Activated naive CD8-positive, alpha-beta T cell (primary cell): ENCODE data around the gene PPP1R14C.

Experiments
- H3K27ac Mint-ChIP-seq: one replicate; pipeline ENCODE4 v1.8.0; 2021; ENCODE audit warnings: mixed read lengths
- H3K27me3 Mint-ChIP-seq: one replicate; pipeline ENCODE4 v1.8.0; 2021; ENCODE audit warnings: mixed read lengths
- H3K36me3 Mint-ChIP-seq: one replicate; pipeline ENCODE4 v1.8.0; 2021; ENCODE audit warnings: mixed read lengths
- H3K4me1 Mint-ChIP-seq: one replicate; pipeline ENCODE4 v1.8.0; 2021; ENCODE audit warnings: low read depth, mixed read lengths
- H3K4me3 Mint-ChIP-seq: one replicate; pipeline ENCODE4 v1.8.0; 2021; ENCODE audit warnings: mild to moderate bottlenecking, mixed read lengths
- H3K9me3 Mint-ChIP-seq: one replicate; pipeline ENCODE4 v1.8.0; 2021; ENCODE audit warnings: low read depth, mixed read lengths

PPP1R14C gene

GRCh38 chr6:150276168-150276936 lies 133.5 kb downstream of the PPP1R14C start:
- Mint-ChIP-seq H3K27me3 (peaks cover 3% of the 10 kb centered on the region), H3K36me3 (no peaks in the 10 kb centered on the region), H3K4me3 (no peak overlapping the region), H3K4me1 (no peaks in the 10 kb centered on the region), H3K27ac (no peak overlapping the region), H3K9me3 (no peaks in the 10 kb centered on the region)

DNA sequence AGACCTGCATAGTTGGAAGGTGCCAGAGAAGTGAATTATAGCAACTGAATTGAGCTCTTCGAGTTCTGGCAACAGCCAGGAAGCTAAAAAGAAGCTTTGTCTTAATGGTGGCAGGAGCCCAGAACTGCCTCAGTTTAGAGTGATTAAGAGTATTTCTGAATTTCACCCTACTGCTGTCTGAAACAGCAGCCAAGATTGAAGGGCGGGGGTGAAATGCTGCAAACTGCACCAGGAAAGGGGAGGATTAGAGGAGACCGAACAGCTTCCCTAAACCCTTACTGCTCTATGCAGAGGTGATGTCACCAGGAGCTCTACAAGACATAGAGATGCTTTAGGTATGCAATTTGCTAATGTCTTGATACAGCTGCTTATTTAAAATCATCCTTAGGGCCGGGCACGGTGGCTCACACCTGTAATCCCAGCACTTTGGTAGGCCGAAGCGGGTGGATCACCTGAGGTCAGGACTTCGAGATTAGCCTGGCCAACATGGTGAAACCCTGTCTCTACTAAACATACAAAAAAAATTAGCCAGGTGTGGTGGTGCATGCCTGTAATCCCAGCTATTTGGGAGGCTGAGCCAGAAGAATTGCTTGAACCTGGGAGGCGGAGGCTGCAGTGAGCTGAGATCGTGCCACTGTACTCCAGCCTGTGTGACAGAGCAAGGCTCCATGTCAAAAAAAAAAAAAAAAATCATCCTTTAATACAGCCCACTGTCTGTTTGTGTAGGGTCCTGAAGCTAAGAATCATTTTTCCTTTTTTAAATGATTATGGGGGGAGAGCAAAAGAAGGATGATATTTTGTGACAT lies 134.3 kb downstream of the PPP1R14C start:
- Mint-ChIP-seq H3K9me3 (no peaks in the 10 kb centered on the region), H3K36me3 (no peaks in the 10 kb centered on the region), H3K27ac (no peak overlapping the region), H3K27me3 (peaks cover 3% of the 10 kb centered on the region), H3K4me1 (no peaks in the 10 kb centered on the region), H3K4me3 (no peak overlapping the region)

- H3K4me1 Mint-ChIP-seq, result no peaks in the 10 kb centered on the region
- no peaks in the 10 kb centered on the region for H3K9me3 Mint-ChIP-seq
- H3K4me3 Mint-ChIP-seq, result no peak overlapping the region
- no peak overlapping the region for H3K27ac Mint-ChIP-seq
- peaks cover 11% of the 10 kb centered on the region for H3K27me3 Mint-ChIP-seq
- H3K36me3 Mint-ChIP-seq, result no peaks in the 10 kb centered on the region
These were observed 136.7 kb downstream of the PPP1R14C start for GRCh38 chr6:150279533-150279932.

- Mint-ChIP-seq H3K9me3 (no peaks in the 10 kb centered on the region), H3K27ac (no peak overlapping the region), H3K36me3 (no peaks in the 10 kb centered on the region), H3K4me1 (no peaks in the 10 kb centered on the region), H3K27me3 (peaks cover 13% of the 10 kb centered on the region), H3K4me3 (no peak overlapping the region)
These were observed 137.9 kb downstream of the PPP1R14C start for GRCh38 chr6:150280703-150281102.

- Mint-ChIP-seq H3K4me1 (no peaks in the 10 kb centered on the region), H3K4me3 (no peak overlapping the region), H3K9me3 (no peaks in the 10 kb centered on the region), H3K36me3 (no peaks in the 10 kb centered on the region), H3K27me3 (peaks cover 17% of the 10 kb centered on the region), H3K27ac (no peak overlapping the region)
These were observed 138.9 kb downstream of the PPP1R14C start for GRCh38 chr6:150281767-150282166.

DNA sequence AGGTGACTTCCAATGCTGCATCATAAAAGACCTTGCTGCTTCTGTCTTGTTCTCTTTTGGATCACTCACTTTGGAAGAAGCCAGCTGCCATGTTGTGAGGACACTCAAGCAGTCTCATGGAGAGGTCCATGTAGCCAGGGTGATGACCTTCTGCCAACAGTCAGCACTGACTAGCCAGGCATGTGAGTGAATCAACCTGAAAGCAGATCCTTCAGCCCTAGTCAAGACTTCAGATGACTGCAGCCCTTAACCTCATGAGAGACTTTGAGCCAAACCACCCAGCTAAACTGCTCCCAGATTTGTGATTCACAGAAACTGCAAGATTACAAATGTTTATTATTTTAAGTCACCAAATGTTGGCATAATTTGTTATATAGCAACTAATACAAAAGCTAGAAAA lies 140.0 kb downstream of the PPP1R14C start:
- Mint-ChIP-seq H3K36me3 (no peaks in the 10 kb centered on the region), H3K27ac (no peak overlapping the region), H3K4me1 (no peaks in the 10 kb centered on the region), H3K27me3 (peaks cover 17% of the 10 kb centered on the region), H3K4me3 (no peak overlapping the region), H3K9me3 (no peaks in the 10 kb centered on the region)

- H3K27me3 Mint-ChIP-seq, result peaks cover 19% of the 10 kb centered on the region
- H3K9me3 Mint-ChIP-seq, result no peaks in the 10 kb centered on the region
- H3K4me3 Mint-ChIP-seq, result no peak overlapping the region
- H3K27ac Mint-ChIP-seq, result no peak overlapping the region
- no peaks in the 10 kb centered on the region for H3K36me3 Mint-ChIP-seq
- H3K4me1 Mint-ChIP-seq, result no peaks in the 10 kb centered on the region
These were observed 143.6 kb downstream of the PPP1R14C start for GRCh38 chr6:150286460-150286859.

DNA sequence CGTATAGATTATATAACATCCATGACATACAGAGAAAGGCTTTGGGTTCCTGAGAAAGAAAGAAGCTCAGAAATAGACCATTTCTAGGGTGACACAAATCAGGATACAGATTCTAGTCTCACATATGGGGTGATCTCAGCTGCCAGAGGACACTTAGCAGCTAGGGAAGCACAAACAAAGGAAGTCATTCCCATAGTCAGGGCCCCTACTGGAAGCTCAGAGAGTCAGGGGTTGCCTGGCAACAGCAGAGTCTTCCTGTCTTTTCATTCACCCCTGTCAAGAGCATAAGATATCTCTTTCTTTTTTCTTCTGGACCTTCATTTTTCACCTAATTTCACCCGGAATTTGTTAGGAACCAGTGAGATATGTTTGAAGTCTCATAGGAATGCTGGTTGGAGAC lies 144.1 kb downstream of the PPP1R14C start:
- Mint-ChIP-seq H3K27ac (no peak overlapping the region), H3K4me1 (no peaks in the 10 kb centered on the region), H3K36me3 (no peaks in the 10 kb centered on the region), H3K27me3 (peaks cover 19% of the 10 kb centered on the region), H3K9me3 (no peaks in the 10 kb centered on the region), H3K4me3 (no peak overlapping the region)

- Mint-ChIP-seq H3K9me3 (no peaks in the 10 kb centered on the region), H3K36me3 (no peaks in the 10 kb centered on the region), H3K27ac (no peak overlapping the region), H3K4me1 (no peaks in the 10 kb centered on the region), H3K4me3 (no peak overlapping the region), H3K27me3 (peaks cover 14% of the 10 kb centered on the region)
These were observed 145.6 kb downstream of the PPP1R14C start for GRCh38 chr6:150288456-150288855.

DNA sequence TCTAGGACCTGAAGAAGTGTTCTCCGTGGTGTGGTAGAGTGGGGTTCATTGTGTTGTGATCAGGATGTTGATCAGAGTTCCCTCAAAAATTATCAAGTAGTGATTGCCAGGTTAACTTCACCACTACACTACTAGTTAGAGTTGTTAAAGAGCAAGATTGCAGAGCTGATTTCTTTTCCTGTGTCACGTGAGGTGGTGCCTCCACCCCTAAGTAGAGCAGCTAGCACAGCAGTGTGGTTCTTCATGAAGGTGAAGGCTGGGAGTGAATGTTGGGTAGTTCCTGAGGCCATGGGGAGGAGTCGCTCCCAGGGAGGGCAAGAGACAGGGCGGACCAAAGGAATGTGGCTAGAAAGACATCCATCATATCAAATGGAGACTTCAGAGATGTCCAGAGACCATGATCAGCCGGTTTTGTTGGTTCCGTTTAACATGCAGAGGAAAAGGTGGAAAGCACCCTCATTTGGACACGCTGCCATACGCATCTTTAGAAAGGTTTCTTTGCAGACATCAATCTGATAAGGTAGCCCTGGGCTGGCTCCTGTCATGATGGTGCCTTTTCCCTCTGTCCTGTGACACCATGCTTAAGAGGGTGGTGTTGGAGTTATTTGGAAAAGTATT lies 146.7 kb downstream of the PPP1R14C start:
- Mint-ChIP-seq H3K4me1 (no peaks in the 10 kb centered on the region), H3K9me3 (no peaks in the 10 kb centered on the region), H3K36me3 (no peaks in the 10 kb centered on the region), H3K4me3 (no peak overlapping the region), H3K27me3 (peaks cover 11% of the 10 kb centered on the region), H3K27ac (no peak overlapping the region)

DNA sequence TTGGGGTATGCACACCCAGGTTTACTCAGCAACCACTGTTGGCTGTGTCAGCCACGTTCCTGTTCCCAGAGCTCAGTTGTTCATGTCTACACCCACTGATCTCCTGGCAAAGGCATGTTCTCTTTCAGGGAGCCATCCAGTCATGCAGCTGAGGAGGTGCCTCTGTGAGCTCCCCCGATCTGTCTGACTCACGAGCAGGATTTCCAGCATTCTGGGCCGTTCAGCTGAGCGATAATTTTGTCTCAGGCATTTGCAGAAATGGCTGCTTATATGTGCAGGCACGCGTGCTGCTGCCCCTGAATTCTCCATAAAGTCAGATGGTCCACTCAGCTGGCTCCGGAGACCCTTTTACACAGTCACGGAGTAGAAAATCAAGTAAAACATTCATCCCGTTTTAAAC lies 147.6 kb downstream of the PPP1R14C start:
- no peak overlapping the region for H3K4me3 Mint-ChIP-seq
- H3K4me1 Mint-ChIP-seq, result no peaks in the 10 kb centered on the region
- no peak overlapping the region for H3K27ac Mint-ChIP-seq
- no peaks in the 10 kb centered on the region for H3K36me3 Mint-ChIP-seq
- H3K27me3 Mint-ChIP-seq, result peaks cover 9% of the 10 kb centered on the region
- no peaks in the 10 kb centered on the region for H3K9me3 Mint-ChIP-seq

- no peaks in the 10 kb centered on the region for H3K4me1 Mint-ChIP-seq
- H3K4me3 Mint-ChIP-seq, result no peak overlapping the region
- H3K27ac Mint-ChIP-seq, result no peak overlapping the region
- no peaks in the 10 kb centered on the region for H3K36me3 Mint-ChIP-seq
- H3K27me3 Mint-ChIP-seq, result peaks cover 5% of the 10 kb centered on the region
- H3K9me3 Mint-ChIP-seq, result no peaks in the 10 kb centered on the region
These were observed 149.3 kb downstream of the PPP1R14C start for GRCh38 chr6:150291968-150292710.

DNA sequence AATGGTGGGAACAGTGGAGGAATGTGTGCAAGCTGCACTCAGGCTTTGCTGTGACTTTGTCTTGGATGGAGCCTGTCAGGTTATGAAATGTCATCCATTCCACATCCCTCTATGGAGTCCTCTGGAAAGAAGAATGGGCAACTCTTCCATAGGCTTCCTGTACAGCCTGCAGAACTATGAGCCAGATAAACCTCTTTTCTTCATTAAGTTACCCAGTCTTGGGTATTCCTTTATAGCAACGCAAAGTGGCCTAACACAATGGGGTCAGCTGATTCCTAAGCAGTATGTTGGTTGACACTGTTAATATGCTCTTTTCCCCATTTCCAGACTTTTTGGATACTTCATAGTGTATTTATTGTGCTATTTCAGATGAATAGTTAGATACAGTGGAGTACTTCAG lies 150.2 kb downstream of the PPP1R14C start:
- Mint-ChIP-seq H3K4me3 (no peak overlapping the region), H3K27me3 (peaks cover 6% of the 10 kb centered on the region), H3K4me1 (no peaks in the 10 kb centered on the region), H3K27ac (no peak overlapping the region), H3K9me3 (peaks cover 3% of the 10 kb centered on the region), H3K36me3 (no peaks in the 10 kb centered on the region)

DNA sequence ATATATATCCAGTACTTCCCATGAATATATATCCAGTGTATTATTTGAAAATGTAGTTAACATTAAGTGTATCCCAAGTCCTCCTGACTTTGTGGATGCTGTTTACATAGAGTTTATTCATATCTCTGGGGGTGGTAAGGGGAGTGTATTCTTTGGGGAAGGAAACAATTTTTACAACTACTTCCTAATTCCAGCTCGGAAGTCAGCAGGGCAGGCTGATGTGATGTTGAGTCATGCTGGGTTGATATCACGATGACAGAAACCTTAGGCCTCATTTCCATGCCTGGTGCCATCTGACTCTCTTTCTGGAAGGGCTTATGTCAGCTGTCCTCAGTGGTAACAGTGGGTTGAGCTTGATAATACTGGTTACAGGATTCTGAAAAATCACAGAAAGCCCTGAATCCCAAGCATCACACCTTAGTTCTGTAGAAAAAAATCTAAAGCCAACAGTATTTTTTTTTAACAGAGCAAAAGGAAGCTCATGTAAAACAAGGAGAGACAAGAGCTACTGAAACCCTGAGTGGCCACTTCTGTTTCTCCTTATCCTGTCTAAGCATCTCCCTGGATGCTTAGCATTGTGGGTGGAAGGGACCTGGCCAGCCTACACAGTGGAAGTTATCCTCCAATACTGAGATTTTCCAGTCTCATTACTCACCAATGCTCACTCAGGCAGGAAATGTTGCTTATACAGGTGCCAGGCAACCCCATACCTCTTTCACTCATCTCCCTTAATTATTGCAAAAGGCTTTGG lies 150.8 kb downstream of the PPP1R14C start:
- Mint-ChIP-seq H3K4me1 (no peaks in the 10 kb centered on the region), H3K9me3 (peaks cover 3% of the 10 kb centered on the region), H3K27ac (no peak overlapping the region), H3K4me3 (no peak overlapping the region), H3K36me3 (no peaks in the 10 kb centered on the region), H3K27me3 (peaks cover 6% of the 10 kb centered on the region)
